ENCODE results near the gene ZNF723. TPM values are rescaled to one million over a fixed set of nuclear protein-coding genes. Genes with fewer than 3 reads are reported as not detected.

ZNF723 gene
- total and polyA plus RNA-seq, 2 of the 13 experiments (the other 11 are each of a cell fraction or from before 2014, with no cell fraction given), result not detected

DNA sequence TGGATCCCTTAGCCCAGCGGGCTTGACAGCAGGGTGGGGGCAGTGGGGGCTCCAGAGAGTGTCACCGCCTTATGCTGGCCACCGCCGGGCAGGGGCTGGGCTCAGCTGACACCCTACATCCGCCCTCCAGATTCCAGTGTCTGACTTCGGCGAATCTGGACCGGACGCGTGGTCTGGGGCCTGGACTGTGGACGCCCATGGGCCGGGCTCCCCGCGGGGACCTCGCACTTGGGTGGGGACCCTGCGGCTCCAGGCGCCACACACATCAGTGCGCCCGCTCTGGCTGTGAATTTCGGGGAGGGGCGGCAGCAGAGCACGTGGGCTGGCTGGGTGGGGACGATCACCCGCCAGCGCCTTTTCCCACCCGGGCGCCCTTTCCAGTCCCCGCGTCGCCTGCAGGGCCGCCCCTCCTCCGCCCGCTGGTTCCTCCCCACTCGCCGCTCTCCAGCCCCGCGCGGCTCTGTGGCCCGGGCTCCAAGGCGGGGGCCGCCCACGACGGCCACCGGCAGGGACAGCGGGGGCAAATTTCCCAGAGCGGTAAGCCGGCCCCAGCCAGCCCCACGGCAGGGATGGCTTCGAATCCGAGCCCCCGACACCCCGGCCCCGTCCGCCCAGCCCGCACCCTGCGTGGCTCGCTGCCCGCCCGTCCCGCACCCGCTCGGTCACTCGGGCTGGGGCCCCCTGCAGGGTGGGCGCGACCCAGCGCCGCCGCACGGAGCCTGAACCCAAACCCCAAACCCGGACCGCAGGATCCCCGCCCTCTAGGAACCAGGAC lies 24.8 kb upstream of the ZNF723 start:
- 73% methylated on average over 32 of the region's 72 CpGs for WGBS (ENCODE audit: low lambda C conversion rate)
- H2AFZ ChIP-seq (ENCODE audit: low read length), result no peak overlapping the region
- H3K4me1 ChIP-seq (ENCODE audit: insufficient read depth, low read length), result no peaks in the 10 kb centered on the region
- no peaks in the 10 kb centered on the region for H3K27me3 ChIP-seq (ENCODE audit: control insufficient read depth in 1 of 2, insufficient read depth in 2 of 2, low read length in 2 of 2)
- DNase-seq (ENCODE audit: low spot score) (no peak), ATAC-seq (no peak), FAIRE-seq (no peak)
- in situ Hi-C loops (cut with HindIII; ENCODE audit: extremely low pct_ligation_motif_present, low pct_unique_long_range_greater_than_20kb), result no loop called here
- no peak overlapping the region for H3K4me2 ChIP-seq (ENCODE audit: low read depth, low read length)
- ChIA-PET CTCF (ENCODE audit: low intra/inter-chr PET ratio, low total read pairs) (no interaction called here), POLR2A (no interaction called here)
- intact Hi-C loops (cut with micrococcal nuclease; ENCODE audit: unreplicated experiment), result no loop called here
- TF ChIP-seq ZNF235 (CRISPR knock-in tag; IDR thresholded peaks at IDR 0.05; ENCODE audit: borderline replicate concordance), result no peak
- no peak for TF ChIP-seq FOXA3 (CRISPR knock-in tag; IDR thresholded peaks at IDR 0.05)
- no peak for TF ChIP-seq DR1 (CRISPR knock-in tag; IDR thresholded peaks at IDR 0.05)
- TF ChIP-seq, protein P1, sequence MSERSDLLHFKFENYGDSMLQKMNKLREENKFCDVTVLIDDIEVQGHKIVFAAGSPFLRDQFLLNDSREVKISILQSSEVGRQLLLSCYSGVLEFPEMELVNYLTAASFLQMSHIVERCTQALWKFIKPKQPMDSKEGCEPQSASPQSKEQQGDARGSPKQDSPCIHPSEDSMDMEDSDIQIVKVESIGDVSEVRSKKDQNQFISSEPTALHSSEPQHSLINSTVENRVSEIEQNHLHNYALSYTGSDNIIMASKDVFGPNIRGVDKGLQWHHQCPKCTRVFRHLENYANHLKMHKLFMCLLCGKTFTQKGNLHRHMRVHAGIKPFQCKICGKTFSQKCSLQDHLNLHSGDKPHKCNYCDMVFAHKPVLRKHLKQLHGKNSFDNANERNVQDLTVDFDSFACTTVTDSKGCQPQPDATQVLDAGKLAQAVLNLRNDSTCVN (CRISPR knock-in tag; IDR thresholded peaks at IDR 0.05; ENCODE audit: borderline replicate concordance), result no peak
- TF ChIP-seq ZFP90 (CRISPR knock-in tag; IDR thresholded peaks at IDR 0.05; ENCODE audit: borderline replicate concordance), result no peak
- TF ChIP-seq, protein P2, sequence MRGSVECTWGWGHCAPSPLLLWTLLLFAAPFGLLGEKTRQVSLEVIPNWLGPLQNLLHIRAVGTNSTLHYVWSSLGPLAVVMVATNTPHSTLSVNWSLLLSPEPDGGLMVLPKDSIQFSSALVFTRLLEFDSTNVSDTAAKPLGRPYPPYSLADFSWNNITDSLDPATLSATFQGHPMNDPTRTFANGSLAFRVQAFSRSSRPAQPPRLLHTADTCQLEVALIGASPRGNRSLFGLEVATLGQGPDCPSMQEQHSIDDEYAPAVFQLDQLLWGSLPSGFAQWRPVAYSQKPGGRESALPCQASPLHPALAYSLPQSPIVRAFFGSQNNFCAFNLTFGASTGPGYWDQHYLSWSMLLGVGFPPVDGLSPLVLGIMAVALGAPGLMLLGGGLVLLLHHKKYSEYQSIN (CRISPR knock-in tag; IDR thresholded peaks at IDR 0.05; ENCODE audit: borderline replicate concordance), result no peak
- no peak for TF ChIP-seq NBN (conservative IDR thresholded peaks at IDR 0.05)
- TF ChIP-seq MIER3 (CRISPR knock-in tag; IDR thresholded peaks at IDR 0.05; ENCODE audit: borderline replicate concordance), result no peak
- no peak for TF ChIP-seq POLR2G (IDR thresholded peaks at IDR 0.05; ENCODE audit: low read depth, low read length)
- no peak for TF ChIP-seq ZNF180 (CRISPR knock-in tag; IDR thresholded peaks at IDR 0.05; ENCODE audit: borderline replicate concordance, low read depth)
- TF ChIP-seq SP5 (CRISPR knock-in tag; IDR thresholded peaks at IDR 0.05; ENCODE audit: borderline replicate concordance, low read depth), result no peak
- TF ChIP-seq ZNF17 (CRISPR knock-in tag; IDR thresholded peaks at IDR 0.05), result no peak
- TF ChIP-seq RCOR2 (CRISPR knock-in tag; IDR thresholded peaks at IDR 0.05), result no peak
- no peak for TF ChIP-seq ZNF780A (CRISPR knock-in tag; IDR thresholded peaks at IDR 0.05)
- TF ChIP-seq ZNF614 (CRISPR knock-in tag; IDR thresholded peaks at IDR 0.05; ENCODE audit: borderline replicate concordance), result no peak
- TF ChIP-seq KDM4B (CRISPR knock-in tag; IDR thresholded peaks at IDR 0.05), result no peak
- no peak for TF ChIP-seq SP1 (IDR thresholded peaks at IDR 0.05)
- TF ChIP-seq SP1 (CRISPR knock-in tag; IDR thresholded peaks at IDR 0.05), result no peak
- TF ChIP-seq EHMT2 (IDR thresholded peaks at IDR 0.05; ENCODE audit: borderline replicate concordance, low read depth, low read length), result no peak
- no peaks in the 10 kb centered on the region for H4K20me1 ChIP-seq (ENCODE audit: insufficient read depth, low read length)
- H3K27ac ChIP-seq (ENCODE audit: extremely low read length, insufficient read depth, low read length), result no peak overlapping the region
- H3K79me2 ChIP-seq (ENCODE audit: insufficient read depth, low read length), result no peaks in the 10 kb centered on the region
- H3K9ac ChIP-seq (ENCODE audit: insufficient read depth, low read depth, low read length), result no peak overlapping the region
- H3K4me3 ChIP-seq (replicated peaks in 1 of 3; ENCODE audit: insufficient read depth in 1 of 3, low read depth in 2 of 3, low read length in 3 of 3), result no peak overlapping the region
- BruUV-seq (replicated peaks), result no TSS peak
- H3K9me3 ChIP-seq (ENCODE audit: low read length), result peaks cover 86% of the 10 kb centered on the region
- H3K36me3 ChIP-seq (replicated peaks in 1 of 2; ENCODE audit: control insufficient read depth in 1 of 2, insufficient read depth in 2 of 2, low read length in 2 of 2), result no peaks in the 10 kb centered on the region

Measured in HepG2 (cell line).